ENCODE measurements around the gene ACVR2A.

DNA sequence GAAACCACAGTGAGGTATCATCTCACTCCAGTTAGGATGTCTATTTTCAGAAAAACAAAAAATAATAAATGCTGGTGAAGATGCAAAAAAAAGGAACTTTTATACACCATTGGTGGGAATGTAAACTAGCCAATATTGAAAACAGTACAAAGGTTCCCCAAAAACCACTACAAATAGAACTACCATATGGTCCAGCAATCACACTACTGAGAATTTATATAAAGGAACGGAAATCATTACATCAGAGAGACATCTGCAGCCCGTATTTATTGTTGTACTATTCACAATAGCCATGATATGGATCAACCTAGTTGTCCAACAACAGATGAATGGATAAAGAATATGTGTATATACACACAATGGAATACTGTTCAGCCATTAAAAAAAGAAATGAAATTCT, 123.7 kb downstream of the ACVR2A start:
- TF ChIP-seq CTCF (IDR thresholded peaks at IDR 0.05) (no peak), POLR2A (IDR thresholded peaks at IDR 0.05) (no peak)

All from testis (tissue), 2 donors.